Activated naive CD4-positive, alpha-beta T cell treated with anti-CD3 and anti-CD28 coated beads for 36 hours (primary cell): ENCODE results near the gene CHRNA7. TPM values are rescaled to one million over a fixed set of nuclear protein-coding genes. Genes with fewer than 3 reads are reported as not detected.

ENCODE experiments used
- CTCF ChIA-PET: fragments of 350-600 bp; sonication (Branson Sonifier 250); formaldehyde crosslinking; loops from one replicate; lab custom pipeline; 2021; ENCODE audit warnings: antibody characterized with exemption; lab: Charles Lee
- DNase-seq: peaks from one replicate; pipeline ENCODE4 v3.0.0-alpha.2; 2020
- H3K27ac Mint-ChIP-seq: one replicate; pipeline ENCODE4 v1.8.0; 2021; ENCODE audit warnings: mild to moderate bottlenecking, mixed read lengths
- H3K27me3 Mint-ChIP-seq: one replicate; pipeline ENCODE4 v1.8.0; 2021; ENCODE audit warnings: low read depth, mixed read lengths
- H3K36me3 Mint-ChIP-seq: one replicate; pipeline ENCODE4 v1.8.0; 2021; ENCODE audit warnings: low read depth, mixed read lengths
- H3K4me1 Mint-ChIP-seq: one replicate; pipeline ENCODE4 v1.8.0; 2021; ENCODE audit warnings: low read depth, mixed read lengths
- H3K4me3 Mint-ChIP-seq: one replicate; pipeline ENCODE4 v1.8.0; 2021; ENCODE audit warnings: mild to moderate bottlenecking, moderate library complexity, mixed read lengths
- H3K9me3 Mint-ChIP-seq: one replicate; pipeline ENCODE4 v1.8.0; 2021; ENCODE audit warnings: mixed read lengths
- intact Hi-C: fragments of 100-400 bp; cut with micrococcal nuclease; formaldehyde crosslinking; loops from one replicate; pipeline ENCODE4 v1.15.1; 2023
- total RNA-seq, 2 experiments: library from RNA; stranded (reverse); gene quantifications; one replicate each; pipeline ENCODE4 v1.2.3, GENCODE V29; 2021

CHRNA7 gene
- total RNA-seq, 2 experiments from 2014 or later = not detected

- no peak for DNase-seq
- no peaks in the 10 kb centered on the region for H3K4me1 Mint-ChIP-seq
- CTCF ChIA-PET = no interaction called here
- no peak overlapping the region for H3K4me3 Mint-ChIP-seq
- H3K27ac Mint-ChIP-seq = no peak overlapping the region
- peaks cover 23% of the 10 kb centered on the region for H3K27me3 Mint-ChIP-seq
- no peaks in the 10 kb centered on the region for H3K36me3 Mint-ChIP-seq
- intact Hi-C loops = no loop called here
- no peaks in the 10 kb centered on the region for H3K9me3 Mint-ChIP-seq
These were observed 81.8 kb downstream of the CHRNA7 start for GRCh38 chr15:32112101-32112500.

DNA sequence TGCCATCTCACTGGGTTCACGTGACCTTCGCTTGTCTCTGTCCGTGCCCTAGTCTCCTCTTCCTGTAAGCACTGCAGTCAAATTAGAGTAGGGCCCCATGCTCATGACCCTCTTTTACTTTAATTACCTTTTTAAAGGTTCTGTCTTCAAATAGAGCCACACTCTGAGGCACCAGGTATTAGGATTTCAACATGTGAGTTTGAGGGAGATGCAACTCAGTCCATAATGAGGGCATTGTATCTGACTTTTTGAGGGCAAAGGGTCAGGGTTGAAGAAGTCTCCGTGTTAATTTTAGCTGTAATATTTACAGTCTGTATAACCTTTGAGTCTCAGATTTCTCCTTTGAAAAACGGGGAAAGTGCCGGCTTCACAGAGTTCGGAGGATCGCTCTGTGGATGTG is 82.9 kb downstream of the CHRNA7 start:
- intact Hi-C loops = no loop called here
- CTCF ChIA-PET = no interaction called here
- DNase-seq = no peak
- Mint-ChIP-seq H3K4me3 (no peak overlapping the region), H3K9me3 (no peaks in the 10 kb centered on the region), H3K4me1 (no peaks in the 10 kb centered on the region), H3K27me3 (peaks cover 19% of the 10 kb centered on the region), H3K36me3 (no peaks in the 10 kb centered on the region), H3K27ac (no peak overlapping the region)

- Mint-ChIP-seq H3K4me3 (no peak overlapping the region), H3K9me3 (no peaks in the 10 kb centered on the region), H3K27me3 (peaks cover 7% of the 10 kb centered on the region), H3K27ac (no peak overlapping the region), H3K4me1 (no peaks in the 10 kb centered on the region), H3K36me3 (no peaks in the 10 kb centered on the region)
- no peak for DNase-seq
- intact Hi-C loops = no loop called here
- CTCF ChIA-PET = no interaction called here
These were observed 86.8 kb downstream of the CHRNA7 start for GRCh38 chr15:32117122-32117521.

- H3K9me3 Mint-ChIP-seq = no peaks in the 10 kb centered on the region
- intact Hi-C loops = no loop called here
- no peaks in the 10 kb centered on the region for H3K4me1 Mint-ChIP-seq
- H3K4me3 Mint-ChIP-seq = no peak overlapping the region
- CTCF ChIA-PET = no interaction called here
- no peak overlapping the region for H3K27ac Mint-ChIP-seq
- DNase-seq = no peak
- H3K27me3 Mint-ChIP-seq = peaks cover 7% of the 10 kb centered on the region
- no peaks in the 10 kb centered on the region for H3K36me3 Mint-ChIP-seq
These were observed 89.0 kb downstream of the CHRNA7 start for GRCh38 chr15:32119286-32119685.

DNA sequence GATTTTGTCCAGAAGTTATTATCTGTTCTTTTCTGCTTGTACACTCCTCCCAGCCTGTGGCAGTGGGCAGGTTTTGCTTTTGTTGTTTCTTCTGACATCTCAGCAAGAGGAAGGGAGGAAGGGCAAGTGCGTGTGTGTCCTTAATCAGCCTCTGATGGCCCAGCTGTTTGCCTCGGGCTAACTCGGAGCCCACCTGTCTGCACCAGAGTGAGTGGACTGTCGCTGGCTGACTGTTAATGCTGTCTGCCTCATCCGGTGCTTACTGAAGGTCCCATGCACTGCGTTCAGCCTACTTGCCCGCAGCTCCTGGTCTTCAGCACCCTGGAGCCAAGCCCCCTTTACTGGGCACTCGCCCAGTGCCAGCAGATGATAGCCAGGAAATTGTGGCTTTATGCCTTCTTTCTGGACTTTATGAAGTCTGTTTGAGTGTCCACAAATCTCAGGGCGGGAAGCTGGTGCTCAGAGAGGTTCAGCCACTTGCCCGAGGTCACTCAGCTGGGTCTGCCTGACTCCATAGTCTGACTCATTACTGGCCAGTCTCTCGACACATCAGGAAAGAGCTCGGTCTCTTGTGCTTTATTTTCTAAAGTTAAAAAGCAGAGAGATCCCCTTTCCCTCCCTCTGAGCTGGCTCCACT is 89.5 kb downstream of the CHRNA7 start:
- Mint-ChIP-seq H3K27me3 (peaks cover 7% of the 10 kb centered on the region), H3K27ac (no peak overlapping the region), H3K9me3 (no peaks in the 10 kb centered on the region), H3K36me3 (no peaks in the 10 kb centered on the region), H3K4me1 (no peaks in the 10 kb centered on the region), H3K4me3 (no peak overlapping the region)
- CTCF ChIA-PET = no interaction called here
- DNase-seq = no peak
- intact Hi-C loops = no loop called here

DNA sequence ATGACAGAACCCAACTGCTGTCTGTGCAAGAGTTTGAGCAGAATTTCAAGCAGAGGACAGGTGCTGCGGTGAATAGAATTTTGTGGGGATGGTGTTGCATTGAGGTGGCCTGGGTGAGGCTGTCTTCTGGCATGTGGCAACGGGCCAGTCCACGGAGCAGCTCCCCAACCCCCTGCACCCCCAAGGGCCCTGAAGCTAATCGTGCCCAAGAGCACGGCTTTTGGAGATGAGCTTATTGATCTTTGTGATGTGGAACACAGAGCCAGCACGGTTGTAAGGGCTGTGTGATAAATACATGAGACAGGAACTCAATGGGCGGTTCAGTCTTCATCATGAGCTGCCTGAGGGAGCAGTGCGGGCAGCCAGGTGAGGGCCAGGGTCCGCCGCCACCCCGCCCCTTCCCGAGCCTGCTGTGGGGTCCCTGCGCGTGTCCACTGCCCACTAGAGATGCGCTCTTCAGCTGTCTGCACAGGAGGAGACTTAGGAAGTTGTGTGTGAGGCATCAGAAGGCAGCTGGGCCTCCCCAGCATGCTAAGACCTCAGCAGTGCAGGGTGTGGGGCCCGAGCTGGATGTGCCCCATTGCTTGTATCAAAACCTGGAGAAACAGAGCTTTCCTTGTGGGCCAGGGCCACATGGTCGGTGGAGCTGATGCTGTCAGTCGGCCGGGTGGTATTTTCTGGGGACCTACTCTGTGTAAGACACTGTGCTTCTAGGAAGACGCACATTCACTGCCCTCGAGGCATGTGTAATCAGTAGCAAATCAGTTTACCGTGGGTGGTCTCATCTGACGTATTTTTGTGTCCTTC is 90.5 kb downstream of the CHRNA7 start:
- Mint-ChIP-seq H3K4me3 (no peak overlapping the region), H3K27ac (no peak overlapping the region), H3K27me3 (peaks cover 9% of the 10 kb centered on the region), H3K9me3 (no peaks in the 10 kb centered on the region), H3K4me1 (no peaks in the 10 kb centered on the region), H3K36me3 (no peaks in the 10 kb centered on the region)
- no peak for DNase-seq
- CTCF ChIA-PET = no interaction called here
- intact Hi-C loops = no loop called here

DNA sequence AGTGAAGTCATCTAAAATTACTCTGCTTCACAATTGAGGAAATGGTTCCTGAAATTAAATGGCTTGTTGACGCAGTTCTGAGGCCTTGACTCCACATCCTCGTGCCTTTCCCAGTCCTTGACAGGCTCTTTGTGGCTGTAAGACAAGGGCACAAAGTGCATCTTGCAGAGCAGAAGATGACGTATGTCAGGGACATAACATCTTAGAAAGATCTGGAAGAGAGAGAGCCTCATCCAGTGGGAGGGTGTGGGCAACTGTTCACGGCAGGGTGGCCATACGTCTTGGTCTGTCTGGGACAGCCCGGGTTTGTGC is 91.0 kb downstream of the CHRNA7 start:
- no peaks in the 10 kb centered on the region for H3K4me1 Mint-ChIP-seq
- intact Hi-C loops = no loop called here
- H3K27me3 Mint-ChIP-seq = peaks cover 9% of the 10 kb centered on the region
- CTCF ChIA-PET = no interaction called here
- H3K9me3 Mint-ChIP-seq = no peaks in the 10 kb centered on the region
- no peak overlapping the region for H3K4me3 Mint-ChIP-seq
- DNase-seq = no peak
- H3K27ac Mint-ChIP-seq = no peak overlapping the region
- no peaks in the 10 kb centered on the region for H3K36me3 Mint-ChIP-seq

GRCh38 chr15:32122013-32122412 is 91.7 kb downstream of the CHRNA7 start:
- no peaks in the 10 kb centered on the region for H3K4me1 Mint-ChIP-seq
- H3K27ac Mint-ChIP-seq = no peak overlapping the region
- peaks cover 9% of the 10 kb centered on the region for H3K27me3 Mint-ChIP-seq
- H3K36me3 Mint-ChIP-seq = no peaks in the 10 kb centered on the region
- intact Hi-C loops = no loop called here
- CTCF ChIA-PET = no interaction called here
- H3K9me3 Mint-ChIP-seq = no peaks in the 10 kb centered on the region
- no peak for DNase-seq
- H3K4me3 Mint-ChIP-seq = no peak overlapping the region

GRCh38 chr15:32123473-32123872 is 93.2 kb downstream of the CHRNA7 start:
- H3K9me3 Mint-ChIP-seq = no peaks in the 10 kb centered on the region
- H3K27ac Mint-ChIP-seq = no peak overlapping the region

GRCh38 chr15:32124726-32125125 is 94.4 kb downstream of the CHRNA7 start:
- Mint-ChIP-seq H3K27ac (no peak overlapping the region), H3K9me3 (no peaks in the 10 kb centered on the region), H3K27me3 (peaks cover 12% of the 10 kb centered on the region), H3K4me1 (no peaks in the 10 kb centered on the region), H3K4me3 (no peak overlapping the region), H3K36me3 (no peaks in the 10 kb centered on the region)
- CTCF ChIA-PET = interaction anchor here (0.6 kb wide), 1 partner anchor 684 kb away, joined by 3 read pairs; no protein-coding TSS in a partner anchor
- no peak for DNase-seq
- intact Hi-C loops = no loop called here

More at GRCh38 chr15:32123473-32123872, 93.2 kb downstream of the CHRNA7 start:
- CTCF ChIA-PET = no interaction called here
- Mint-ChIP-seq H3K4me1 (no peaks in the 10 kb centered on the region), H3K36me3 (no peaks in the 10 kb centered on the region), H3K4me3 (no peak overlapping the region), H3K27me3 (peaks cover 12% of the 10 kb centered on the region)
- intact Hi-C loops = no loop called here
- no peak for DNase-seq

- H3K27ac Mint-ChIP-seq = no peak overlapping the region
- no peak overlapping the region for H3K4me3 Mint-ChIP-seq
- DNase-seq = no peak
- intact Hi-C loops = no loop called here
- H3K4me1 Mint-ChIP-seq = no peaks in the 10 kb centered on the region
- no peaks in the 10 kb centered on the region for H3K9me3 Mint-ChIP-seq
- H3K27me3 Mint-ChIP-seq = peaks cover 15% of the 10 kb centered on the region
- H3K36me3 Mint-ChIP-seq = no peaks in the 10 kb centered on the region
- CTCF ChIA-PET = no interaction called here
These were observed 95.3 kb downstream of the CHRNA7 start for GRCh38 chr15:32125595-32125994.

DNA sequence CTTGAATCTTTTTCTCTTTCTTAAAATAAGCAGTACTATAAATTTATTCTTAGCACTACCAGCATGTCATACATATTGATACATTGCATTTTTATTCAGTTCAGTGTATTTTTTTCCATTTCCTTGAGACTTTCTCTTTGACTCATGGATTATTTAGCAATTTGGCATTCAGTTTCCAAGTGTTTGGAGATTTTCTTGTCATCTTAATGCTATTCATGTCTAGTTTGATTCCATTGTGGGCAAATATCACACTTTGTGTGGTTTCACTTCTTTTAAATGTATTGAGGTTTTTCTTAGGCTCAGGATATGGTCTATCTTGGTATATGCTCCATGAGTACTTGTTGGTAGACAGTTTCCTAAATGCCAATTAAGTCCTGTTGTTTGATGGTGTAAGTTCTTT is 99.5 kb downstream of the CHRNA7 start:
- no peak overlapping the region for H3K27ac Mint-ChIP-seq
- no peaks in the 10 kb centered on the region for H3K36me3 Mint-ChIP-seq
- CTCF ChIA-PET = no interaction called here
- DNase-seq = no peak
- H3K27me3 Mint-ChIP-seq = peaks cover 25% of the 10 kb centered on the region
- H3K4me3 Mint-ChIP-seq = no peak overlapping the region
- intact Hi-C loops = no loop called here
- H3K9me3 Mint-ChIP-seq = no peaks in the 10 kb centered on the region
- no peaks in the 10 kb centered on the region for H3K4me1 Mint-ChIP-seq

- Mint-ChIP-seq H3K9me3 (no peaks in the 10 kb centered on the region), H3K27ac (no peak overlapping the region)
- CTCF ChIA-PET = no interaction called here
These were observed 100.5 kb downstream of the CHRNA7 start for GRCh38 chr15:32130823-32131222.

More at GRCh38 chr15:32130823-32131222, 100.5 kb downstream of the CHRNA7 start:
- Mint-ChIP-seq H3K27me3 (peaks cover 27% of the 10 kb centered on the region), H3K36me3 (no peaks in the 10 kb centered on the region), H3K4me3 (no peak overlapping the region), H3K4me1 (no peaks in the 10 kb centered on the region)
- DNase-seq = no peak
- intact Hi-C loops = no loop called here
